ENCODE results near the gene HERC2. TPM values are rescaled to one million over a fixed set of nuclear protein-coding genes. Genes with fewer than 3 reads are reported as not detected.
"Not testable (repeated sequence)": the region's sequence is repeated elsewhere in the genome, so short reads cannot be mapped to it uniquely, and the experiment has no call there.

Gene HERC2
- total RNA-seq, 3 donors from 2014 or later (not counting 1 experiment from before 2014, with no cell fraction given), result 54.2 to 64.0 (median 63.9) TPM

- TF ChIP-seq CTCF (IDR thresholded peaks at IDR 0.05), result no peak
- no peaks in the 10 kb centered on the region for H3K9me3 Mint-ChIP-seq
- peak overlapping the region in 1 of 2 donors; percentile 17 for H3K27ac Mint-ChIP-seq
- peaks cover 6% of the 10 kb centered on the region for H3K36me3 Mint-ChIP-seq
- no peak for DNase-seq
- Histone ChIP-seq H3K36me3 (ENCODE audit: control insufficient read depth, insufficient read depth, low read length) (peaks cover 2% of the 10 kb centered on the region), H3K27me3 (ENCODE audit: control insufficient read depth, insufficient read depth, low read length) (no peaks in the 10 kb centered on the region), H3K9me3 (ENCODE audit: control insufficient read depth, insufficient read depth, low read length) (no peaks in the 10 kb centered on the region), H3K27ac (ENCODE audit: low read length) (no peak overlapping the region), H3K4me1 (ENCODE audit: control insufficient read depth, insufficient read depth, low read length) (no peaks in the 10 kb centered on the region), H3K4me3 (ENCODE audit: low read length) (no peak overlapping the region)
- H3K4me1 Mint-ChIP-seq, result peaks cover 0 to 5% of the 10 kb centered on the region in 2 donors
- ATAC-seq, result no peak
- intact Hi-C loops (cut with micrococcal nuclease), result no loop called here
- H3K4me3 Mint-ChIP-seq, result no peak overlapping the region
- WGBS (ENCODE audit: insufficient coverage), result 87% methylated on average over 6 of the region's 6 CpGs
- H3K27me3 Mint-ChIP-seq (ENCODE audit: low read depth in 2 of 2), result no peaks in the 10 kb centered on the region
Measured at GRCh38 chr15:28208583-28208982, 113.4 kb downstream of the HERC2 start.

DNA sequence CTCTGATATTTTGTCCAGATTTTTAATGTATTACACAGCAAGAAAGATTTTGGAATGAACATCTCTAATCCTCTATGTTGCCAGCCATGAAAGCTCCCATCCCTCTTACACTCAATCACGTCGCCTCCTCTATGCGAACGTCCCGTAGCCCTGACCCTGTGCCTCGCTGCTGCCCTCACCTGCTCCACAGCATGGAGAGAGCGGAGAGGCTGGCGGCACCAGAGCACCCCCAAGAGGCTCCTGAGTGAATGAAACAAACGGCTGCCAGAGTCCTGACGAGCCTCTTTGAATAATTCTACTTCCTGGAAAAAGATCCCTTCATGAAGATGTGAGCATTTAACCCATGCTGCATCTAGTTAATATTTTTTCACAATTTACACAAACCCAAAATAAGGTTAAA is 116.3 kb downstream of the HERC2 start:
- ATAC-seq, result peak in 1 of 3 donors; percentile 55
- H3K4me3 Mint-ChIP-seq; H3K27ac Mint-ChIP-seq; H3K9me3 ChIP-seq (ENCODE audit: control insufficient read depth, insufficient read depth, low read length); H3K4me1 Mint-ChIP-seq; H3K4me3 ChIP-seq (ENCODE audit: low read length); intact Hi-C loops (cut with micrococcal nuclease); H3K27ac ChIP-seq (ENCODE audit: low read length); H3K4me1 ChIP-seq (ENCODE audit: control insufficient read depth, insufficient read depth, low read length); H3K27me3 ChIP-seq (ENCODE audit: control insufficient read depth, insufficient read depth, low read length); DNase-seq; H3K27me3 Mint-ChIP-seq (ENCODE audit: low read depth in 2 of 2); H3K9me3 Mint-ChIP-seq; H3K36me3 ChIP-seq (ENCODE audit: control insufficient read depth, insufficient read depth, low read length): not testable (repeated sequence)
- WGBS (ENCODE audit: insufficient coverage), result no CpG with 5 or more reads among the region's 10 CpGs
- peaks cover 14% of the 10 kb centered on the region for H3K36me3 Mint-ChIP-seq

DNA sequence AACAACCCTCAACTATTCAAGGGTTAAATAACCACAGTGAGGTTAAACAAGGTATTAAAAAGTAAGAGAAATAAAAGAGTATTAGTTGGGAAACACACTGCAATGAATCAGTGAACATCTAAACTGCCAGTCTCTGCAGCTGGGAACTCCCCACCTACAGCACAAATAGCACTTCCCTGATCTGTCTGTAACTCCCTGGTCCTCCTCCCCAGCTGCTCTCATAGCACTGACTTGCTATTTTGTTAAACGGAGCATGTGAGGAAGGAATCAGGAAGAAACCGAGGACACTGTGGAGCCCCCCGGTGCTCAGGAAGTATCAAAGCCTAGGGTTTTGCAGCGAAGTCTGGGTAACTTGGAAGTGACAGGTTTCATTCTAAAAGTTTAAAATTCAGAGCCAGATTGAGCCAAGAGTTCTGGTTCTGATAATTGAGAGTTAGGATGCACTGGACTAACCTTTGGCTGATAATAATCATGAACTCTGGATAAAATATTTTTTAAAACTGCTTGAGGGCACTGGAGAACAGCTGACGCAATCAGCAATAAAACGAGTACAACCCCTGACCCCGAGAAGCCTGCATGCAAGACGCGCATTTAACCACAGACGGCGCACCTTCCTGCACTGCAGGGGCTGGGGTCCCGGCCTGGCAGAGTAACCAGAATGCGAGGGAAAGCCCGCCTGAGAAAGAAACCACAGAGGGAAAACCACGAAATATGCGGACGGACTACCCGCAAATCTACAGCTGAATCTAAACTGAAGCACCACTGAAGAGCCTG is 118.7 kb downstream of the HERC2 start:
- H3K9me3 ChIP-seq (ENCODE audit: control insufficient read depth, insufficient read depth, low read length); H3K9me3 Mint-ChIP-seq; ATAC-seq; H3K4me1 Mint-ChIP-seq; H3K4me3 Mint-ChIP-seq; intact Hi-C loops (cut with micrococcal nuclease); H3K4me3 ChIP-seq (ENCODE audit: low read length); H3K4me1 ChIP-seq (ENCODE audit: control insufficient read depth, insufficient read depth, low read length); H3K27me3 Mint-ChIP-seq (ENCODE audit: low read depth in 2 of 2); H3K36me3 ChIP-seq (ENCODE audit: control insufficient read depth, insufficient read depth, low read length); H3K27ac ChIP-seq (ENCODE audit: low read length); H3K27ac Mint-ChIP-seq; H3K27me3 ChIP-seq (ENCODE audit: control insufficient read depth, insufficient read depth, low read length); DNase-seq: not testable (repeated sequence)
- WGBS (ENCODE audit: insufficient coverage), result 41% methylated on average over 10 of the region's 18 CpGs
- peaks cover 14% of the 10 kb centered on the region for H3K36me3 Mint-ChIP-seq

- H3K9me3 Mint-ChIP-seq; H3K27ac ChIP-seq (ENCODE audit: low read length); H3K4me3 ChIP-seq (ENCODE audit: low read length); ATAC-seq; DNase-seq; H3K36me3 ChIP-seq (ENCODE audit: control insufficient read depth, insufficient read depth, low read length); H3K4me3 Mint-ChIP-seq; H3K9me3 ChIP-seq (ENCODE audit: control insufficient read depth, insufficient read depth, low read length); H3K27me3 Mint-ChIP-seq (ENCODE audit: low read depth in 2 of 2); H3K4me1 ChIP-seq (ENCODE audit: control insufficient read depth, insufficient read depth, low read length); H3K27ac Mint-ChIP-seq; H3K4me1 Mint-ChIP-seq; intact Hi-C loops (cut with micrococcal nuclease); H3K27me3 ChIP-seq (ENCODE audit: control insufficient read depth, insufficient read depth, low read length): not testable (repeated sequence)
- H3K36me3 Mint-ChIP-seq, result peaks cover 14% of the 10 kb centered on the region
- WGBS (ENCODE audit: insufficient coverage), result 100% methylated on average over 5 of the region's 23 CpGs
Measured at GRCh38 chr15:28202124-28202523, 119.9 kb downstream of the HERC2 start.

- H3K9me3 Mint-ChIP-seq; H3K27me3 Mint-ChIP-seq (ENCODE audit: low read depth in 2 of 2); ATAC-seq; H3K27me3 ChIP-seq (ENCODE audit: control insufficient read depth, insufficient read depth, low read length); H3K27ac ChIP-seq (ENCODE audit: low read length); H3K4me1 Mint-ChIP-seq; H3K9me3 ChIP-seq (ENCODE audit: control insufficient read depth, insufficient read depth, low read length); H3K4me1 ChIP-seq (ENCODE audit: control insufficient read depth, insufficient read depth, low read length); intact Hi-C loops (cut with micrococcal nuclease); H3K4me3 ChIP-seq (ENCODE audit: low read length); H3K36me3 Mint-ChIP-seq; H3K27ac Mint-ChIP-seq; H3K36me3 ChIP-seq (ENCODE audit: control insufficient read depth, insufficient read depth, low read length); H3K4me3 Mint-ChIP-seq; DNase-seq: not testable (repeated sequence)
- WGBS (ENCODE audit: insufficient coverage), result 100% methylated on average over 1 of the region's 2 CpGs
Measured at GRCh38 chr15:28198215-28198614, 123.8 kb downstream of the HERC2 start.

DNA sequence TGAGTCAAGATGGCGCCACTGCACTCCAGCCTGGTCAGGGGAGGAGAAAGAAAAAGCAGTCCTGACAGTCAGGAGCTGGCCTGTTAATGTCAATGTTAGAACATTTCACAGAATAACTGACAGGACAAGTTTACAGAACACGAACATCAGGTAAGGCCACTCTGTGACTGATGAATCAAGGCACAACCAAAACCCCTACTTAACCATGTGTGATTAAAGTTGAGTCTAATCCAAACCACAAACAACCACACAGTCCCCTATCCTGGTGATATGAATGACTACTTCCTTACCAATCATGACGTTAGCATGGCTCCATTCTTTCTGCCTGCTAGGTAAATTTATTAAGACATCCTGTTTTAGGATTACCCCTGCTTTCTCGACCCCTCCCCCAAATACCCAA is 124.3 kb downstream of the HERC2 start:
- 83% methylated on average over 2 of the region's 4 CpGs for WGBS (ENCODE audit: insufficient coverage)
- H3K27me3 Mint-ChIP-seq (ENCODE audit: low read depth in 2 of 2); H3K4me3 ChIP-seq (ENCODE audit: low read length); H3K9me3 ChIP-seq (ENCODE audit: control insufficient read depth, insufficient read depth, low read length); ATAC-seq; H3K4me1 ChIP-seq (ENCODE audit: control insufficient read depth, insufficient read depth, low read length); H3K4me1 Mint-ChIP-seq; H3K27ac Mint-ChIP-seq; intact Hi-C loops (cut with micrococcal nuclease); H3K36me3 Mint-ChIP-seq; H3K27ac ChIP-seq (ENCODE audit: low read length); DNase-seq; H3K4me3 Mint-ChIP-seq; H3K27me3 ChIP-seq (ENCODE audit: control insufficient read depth, insufficient read depth, low read length); H3K36me3 ChIP-seq (ENCODE audit: control insufficient read depth, insufficient read depth, low read length); H3K9me3 Mint-ChIP-seq: not testable (repeated sequence)

- H3K36me3 ChIP-seq (ENCODE audit: control insufficient read depth, insufficient read depth, low read length); H3K27ac Mint-ChIP-seq; H3K27me3 ChIP-seq (ENCODE audit: control insufficient read depth, insufficient read depth, low read length); H3K27me3 Mint-ChIP-seq (ENCODE audit: low read depth in 2 of 2); H3K4me1 Mint-ChIP-seq; H3K4me3 Mint-ChIP-seq; H3K4me3 ChIP-seq (ENCODE audit: low read length); ATAC-seq; H3K36me3 Mint-ChIP-seq; H3K9me3 Mint-ChIP-seq; H3K9me3 ChIP-seq (ENCODE audit: control insufficient read depth, insufficient read depth, low read length); intact Hi-C loops (cut with micrococcal nuclease); H3K27ac ChIP-seq (ENCODE audit: low read length); DNase-seq; H3K4me1 ChIP-seq (ENCODE audit: control insufficient read depth, insufficient read depth, low read length): not testable (repeated sequence)
- 100% methylated on average over 1 of the region's 5 CpGs for WGBS (ENCODE audit: insufficient coverage)
Measured at GRCh38 chr15:28196581-28196980, 125.4 kb downstream of the HERC2 start.
